ENCODE results near the gene BBX.
"Not testable (repeated sequence)": the region's sequence is repeated elsewhere in the genome, so short reads cannot be mapped to it uniquely, and the experiment has no call there.

Gene BBX

DNA sequence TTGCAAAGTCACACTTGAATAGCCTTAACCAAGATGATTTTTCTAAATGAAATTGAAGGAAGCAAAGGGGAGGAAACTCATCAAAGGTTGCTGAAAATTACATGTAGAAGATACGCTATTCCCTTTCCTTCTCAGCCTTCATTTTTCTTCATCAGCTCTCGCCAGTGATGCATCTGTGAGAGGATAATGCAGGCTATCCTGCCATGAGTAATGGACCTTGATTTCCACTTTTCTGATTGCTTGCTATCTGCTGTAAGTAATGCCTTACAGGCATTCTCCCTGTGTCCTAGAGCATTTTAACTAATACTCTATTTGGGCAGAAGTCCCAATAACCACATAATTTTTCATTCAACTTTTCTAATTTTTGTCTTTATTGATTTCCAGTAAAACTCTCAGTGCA, 162.6 kb downstream of the BBX start:
- no peak for DNase-seq (ENCODE audit: low spot score)

DNA sequence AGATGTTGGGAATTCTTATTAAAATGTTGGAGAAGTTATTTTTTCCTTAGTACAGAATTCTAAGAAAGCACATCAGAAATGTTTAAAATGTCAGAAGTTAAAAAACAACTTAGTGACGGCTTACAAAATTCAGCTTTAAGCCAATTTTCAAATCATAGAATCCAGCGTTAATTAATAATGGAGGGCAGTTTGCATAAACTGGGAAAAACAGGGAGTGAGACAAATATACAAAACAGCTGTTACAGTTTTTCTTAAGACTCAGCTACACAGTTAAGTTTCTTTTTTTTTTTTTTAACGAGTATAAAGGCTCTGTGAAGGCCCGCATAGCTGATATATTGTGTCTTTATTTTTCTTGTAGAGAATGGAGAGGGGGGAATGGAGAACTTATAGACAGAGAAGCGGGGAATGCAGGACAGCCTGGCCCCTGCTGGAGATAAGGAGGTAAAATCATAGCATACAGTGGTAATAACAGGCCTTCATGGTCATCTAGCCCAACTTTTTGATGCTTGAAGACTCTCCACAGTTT, 164.4 kb downstream of the BBX start:
- DNase-seq (ENCODE audit: low spot score) = no peak

DNA sequence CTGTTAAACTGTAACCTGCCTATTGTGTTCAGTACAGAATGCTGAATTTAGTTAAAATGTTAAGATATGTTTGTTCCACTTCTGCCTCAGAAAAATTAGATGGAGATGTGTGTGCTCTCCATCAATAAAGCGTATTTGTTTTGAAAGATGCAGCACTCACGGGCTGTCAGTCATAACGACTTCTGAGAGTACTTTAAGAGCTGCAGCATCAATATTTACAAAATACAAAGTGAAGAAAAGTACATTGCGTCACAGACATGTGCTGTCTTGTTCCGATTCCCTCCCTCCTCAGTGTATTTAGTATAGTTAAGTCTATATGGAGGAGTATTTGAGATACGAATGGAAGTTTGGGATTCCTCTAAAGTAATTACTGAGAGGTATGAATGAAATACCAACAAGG, 166.6 kb downstream of the BBX start:
- DNase-seq (ENCODE audit: low spot score) = no peak

DNA sequence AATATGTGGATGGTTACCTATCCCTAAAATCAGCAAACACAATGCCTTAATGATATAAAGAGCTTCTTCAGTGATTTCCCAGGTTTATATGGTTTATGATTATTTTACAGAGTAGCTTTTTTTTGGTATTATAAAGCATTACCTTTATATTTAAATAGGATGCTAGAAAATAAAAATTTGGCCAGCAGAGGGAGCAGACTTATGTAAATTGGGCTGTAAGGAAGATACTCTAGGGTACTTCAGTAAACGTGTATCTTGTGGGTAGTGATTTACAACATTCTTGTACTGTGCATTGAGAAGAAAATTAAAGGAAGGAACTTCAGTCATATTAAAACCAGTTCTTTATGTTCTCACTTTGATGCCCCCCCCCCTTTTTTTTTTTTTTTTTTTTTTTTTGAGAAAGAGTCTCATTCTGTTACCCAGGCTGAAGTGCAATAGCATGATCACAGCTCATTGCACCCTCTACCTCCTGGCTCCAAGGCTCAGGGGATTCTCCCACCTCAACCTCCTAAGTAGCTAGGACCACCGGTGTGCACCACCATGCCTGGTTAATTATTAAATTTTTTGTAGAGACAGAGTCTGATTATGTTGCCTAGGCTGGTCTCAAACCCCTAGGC, 167.9 kb downstream of the BBX start:
- peak; percentile 38 for DNase-seq (ENCODE audit: low spot score)

DNA sequence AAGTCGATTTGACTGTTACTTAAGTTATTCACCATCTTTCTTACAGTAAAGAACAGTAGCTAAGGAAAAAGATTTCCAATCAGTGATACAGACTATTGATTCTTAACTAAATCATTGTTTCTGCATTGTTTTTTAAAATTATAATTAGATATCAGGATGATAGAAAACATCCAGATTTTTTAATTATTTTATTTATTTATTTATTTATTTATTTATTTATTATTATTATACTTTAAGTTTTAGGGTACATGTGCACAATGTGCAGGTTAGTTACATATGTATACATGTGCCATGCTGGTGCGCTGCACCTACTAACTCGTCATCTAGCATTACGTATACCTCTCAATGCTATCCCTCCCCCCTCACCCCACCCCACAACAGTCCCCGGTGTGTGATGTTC, 169.2 kb downstream of the BBX start:
- not testable (repeated sequence) for DNase-seq (ENCODE audit: low spot score)

DNA sequence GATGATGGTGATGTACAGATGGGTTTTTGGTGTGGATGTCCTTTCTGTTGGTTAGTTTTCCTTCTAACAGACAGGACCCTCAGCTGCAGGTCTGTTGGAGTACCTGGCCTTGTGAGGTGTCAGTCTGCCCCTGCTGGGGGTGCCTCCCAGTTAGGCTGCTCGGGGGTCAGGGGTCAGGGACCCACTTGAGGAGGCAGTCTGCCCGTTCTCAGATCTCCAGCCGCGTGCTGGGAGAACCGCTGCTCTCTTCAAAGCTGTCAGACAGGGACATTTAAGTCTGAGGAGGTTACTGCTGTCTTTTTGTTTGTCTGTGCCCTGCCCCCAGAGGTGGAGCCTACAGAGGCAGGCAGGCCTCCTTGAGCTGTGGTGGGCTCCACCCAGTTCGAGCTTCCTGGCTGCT, 174.6 kb downstream of the BBX start:
- not testable (repeated sequence) for DNase-seq (ENCODE audit: low spot score)

DNA sequence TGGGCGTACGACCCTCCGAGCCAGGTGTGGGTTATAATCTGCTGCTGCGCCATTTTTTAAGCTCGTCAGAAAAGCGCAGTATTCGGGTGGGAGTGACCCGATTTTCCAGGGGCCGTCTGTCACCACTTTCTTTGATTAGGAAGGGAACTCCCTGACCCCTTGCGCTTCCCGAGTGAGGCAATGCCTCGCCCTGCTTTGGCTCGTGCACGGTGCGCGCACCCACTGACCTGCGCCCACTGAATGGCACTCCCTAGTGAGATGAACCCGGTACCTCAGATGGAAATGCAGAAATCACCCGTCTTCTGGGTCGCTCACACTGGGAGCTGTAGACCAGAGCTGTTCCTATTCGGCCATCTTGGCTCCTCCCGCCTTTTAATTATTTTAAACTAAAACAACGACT, 175.1 kb downstream of the BBX start:
- DNase-seq (ENCODE audit: low spot score) = not testable (repeated sequence)

DNA sequence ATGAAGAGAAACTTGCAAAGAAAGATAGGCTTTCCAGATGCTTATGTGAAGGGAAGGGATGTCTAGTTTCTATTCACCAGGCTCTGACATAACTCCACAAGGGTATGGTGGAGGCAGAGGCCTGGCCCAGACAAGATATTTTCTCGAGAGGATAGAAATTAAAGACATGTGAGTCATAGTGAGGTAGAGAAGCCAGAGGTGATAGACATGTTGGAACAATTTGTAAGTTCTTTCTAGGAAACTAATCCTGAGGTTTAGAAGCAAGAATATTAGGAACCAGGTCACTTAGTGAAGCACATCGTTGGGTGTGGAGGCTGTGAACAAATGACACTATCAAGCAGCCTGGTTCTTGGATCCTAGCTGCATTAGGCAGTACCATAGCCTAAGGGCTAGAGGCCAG, 176.9 kb downstream of the BBX start:
- no peak for DNase-seq (ENCODE audit: low spot score)

DNA sequence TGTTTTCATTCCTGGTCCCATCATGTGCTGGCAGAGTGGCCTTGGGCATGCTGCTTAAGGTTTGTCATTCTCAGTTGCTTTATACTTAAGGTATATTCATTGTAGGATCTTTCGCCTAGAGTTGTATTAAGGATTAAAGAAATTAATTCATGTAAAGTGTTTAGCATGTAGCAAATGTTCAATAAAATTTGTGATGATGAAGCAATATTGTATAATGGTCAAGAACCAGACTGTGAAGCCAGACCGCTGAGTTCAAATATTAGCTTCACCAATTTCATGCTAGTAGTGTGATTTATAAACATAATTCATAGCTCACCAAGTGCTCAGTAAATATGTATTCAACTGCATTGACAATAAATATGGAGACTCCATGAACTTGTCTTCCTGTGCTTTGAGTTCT, 178.5 kb downstream of the BBX start:
- no peak for DNase-seq (ENCODE audit: low spot score)

DNA sequence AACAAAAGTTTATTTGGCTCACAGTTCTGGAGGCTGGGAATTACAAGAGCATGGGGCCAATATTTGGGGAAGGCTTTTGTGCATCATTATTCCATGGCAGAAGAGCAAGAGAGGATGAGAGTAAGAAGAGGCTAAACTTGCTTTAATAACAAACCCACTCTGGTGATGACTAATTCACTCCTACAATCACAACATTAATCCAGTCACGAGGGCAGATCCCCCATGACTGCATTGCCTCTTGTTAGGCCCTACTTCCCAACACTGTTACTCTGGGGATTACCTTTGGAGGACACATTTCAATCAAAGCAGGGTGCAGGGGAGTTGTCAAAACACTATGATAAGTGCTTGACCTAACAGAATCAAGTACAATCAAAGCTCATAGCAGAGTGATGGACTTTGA, 181.7 kb downstream of the BBX start:
- DNase-seq (ENCODE audit: low spot score) = no peak

DNA sequence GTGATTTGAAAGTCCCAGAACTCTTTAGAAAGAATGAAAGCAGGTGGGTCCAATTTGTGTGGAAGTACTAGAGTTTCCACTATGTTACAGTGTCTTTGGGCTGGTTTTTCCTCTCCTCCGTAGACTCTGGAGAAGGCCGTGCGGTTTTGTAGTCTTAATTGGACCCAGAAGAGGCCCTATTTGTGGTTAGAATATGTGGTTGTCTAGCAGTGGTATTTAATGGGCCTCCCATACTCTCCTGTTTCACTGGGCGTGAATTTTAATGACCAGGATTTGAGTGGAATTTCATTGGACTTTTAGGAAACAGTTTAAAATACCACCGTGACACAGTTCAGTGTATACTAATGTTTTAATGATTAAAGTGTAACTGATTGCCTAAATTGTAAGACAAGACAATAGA, 182.3 kb downstream of the BBX start:
- DNase-seq (ENCODE audit: low spot score) = no peak

DNA sequence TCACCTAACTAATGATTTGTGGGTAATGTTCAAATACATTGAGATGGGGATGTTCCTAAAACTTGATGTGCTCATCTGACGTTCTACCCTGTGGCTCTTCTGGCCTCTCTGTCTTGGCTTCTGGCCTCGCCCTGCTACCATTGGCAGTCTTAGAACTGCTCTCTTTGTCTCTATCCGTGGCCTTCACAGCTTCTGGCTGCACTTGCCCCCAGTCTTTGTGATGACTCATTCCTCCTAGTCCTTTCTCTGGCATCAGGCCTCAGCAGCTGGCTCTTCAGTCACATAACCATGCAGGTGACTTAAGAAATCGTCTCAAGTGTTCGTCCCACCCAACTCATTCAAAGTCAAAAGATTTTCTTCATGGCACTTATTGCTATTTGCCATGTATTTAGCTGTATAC, 188.1 kb downstream of the BBX start:
- no peak for DNase-seq (ENCODE audit: low spot score)

DNA sequence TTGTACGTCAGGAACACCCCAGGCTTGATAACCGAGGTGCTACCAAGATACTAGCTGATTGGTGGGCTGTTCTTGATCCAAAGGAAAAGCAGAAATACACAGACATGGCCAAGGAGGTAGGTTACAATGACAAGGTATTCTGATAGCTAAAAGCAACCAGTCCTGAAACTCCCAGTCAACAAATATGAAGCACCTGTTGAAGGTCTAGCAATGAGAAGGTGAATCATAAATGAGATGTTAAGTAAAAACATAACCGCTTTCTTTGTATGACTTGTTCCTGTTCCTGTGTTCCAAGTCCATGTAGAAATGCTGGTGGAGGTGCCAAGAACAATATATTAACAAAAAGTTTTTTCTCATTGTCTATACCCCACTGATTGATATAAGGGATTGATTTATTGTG, 194.0 kb downstream of the BBX start:
- no peak for DNase-seq (ENCODE audit: low spot score)

DNA sequence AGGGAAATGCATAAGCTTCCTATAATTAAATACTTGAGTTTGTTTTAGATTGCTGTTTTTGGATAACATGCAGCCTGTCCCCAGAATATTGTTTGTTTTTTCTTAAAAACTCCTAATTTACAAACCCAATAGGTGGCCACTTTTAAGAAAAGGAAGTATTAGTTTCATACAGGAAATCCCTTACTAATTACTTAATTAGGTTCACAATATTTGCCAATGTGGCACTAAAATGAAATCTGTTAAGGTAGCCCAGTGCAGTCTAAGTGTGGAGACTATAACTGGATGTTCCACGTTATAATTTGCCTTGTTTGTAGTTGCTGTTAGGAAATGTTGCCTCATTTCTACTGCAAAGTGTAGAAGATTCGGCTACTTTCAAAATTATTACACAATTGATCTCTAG, 195.8 kb downstream of the BBX start:
- no peak for DNase-seq (ENCODE audit: low spot score)

DNA sequence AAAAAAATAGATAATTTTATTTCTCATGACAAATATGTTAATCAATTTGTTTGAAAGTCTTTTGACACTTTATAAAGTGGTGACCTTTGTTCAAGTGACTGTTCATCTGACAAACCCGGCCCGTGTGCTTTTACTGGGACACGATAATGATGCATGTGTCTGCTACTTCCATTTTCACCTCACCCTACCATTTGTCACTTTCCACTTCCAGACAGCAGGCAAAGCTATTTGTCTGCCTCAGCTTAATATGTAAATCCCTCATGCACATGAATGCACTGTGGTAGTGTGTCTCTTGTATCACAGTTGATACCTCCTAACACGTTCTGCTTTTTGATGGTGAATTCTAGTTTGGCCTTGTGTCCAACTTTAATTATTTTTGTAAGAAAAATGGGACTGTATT, 204.3 kb downstream of the BBX start:
- no peak for DNase-seq (ENCODE audit: low spot score)

DNA sequence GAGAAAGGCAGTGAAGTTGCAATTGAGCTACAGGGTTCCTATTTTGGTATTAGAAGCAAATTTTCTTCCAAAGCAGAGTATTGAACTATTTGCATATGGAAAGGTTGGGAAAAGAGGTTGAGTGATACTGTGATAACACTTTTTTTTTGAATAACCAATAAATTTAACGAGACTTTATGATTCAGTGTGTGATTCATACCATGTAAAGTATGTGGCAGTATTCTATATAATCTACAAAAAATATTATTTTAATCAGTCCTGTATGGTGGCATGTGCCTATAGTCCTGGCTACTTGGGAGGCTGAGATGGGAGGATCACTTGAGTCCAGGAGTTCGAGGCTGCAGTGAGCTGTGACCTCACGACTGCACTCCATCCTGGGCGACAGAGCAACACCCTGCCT, 206.9 kb downstream of the BBX start:
- DNase-seq (ENCODE audit: low spot score) = no peak

DNA sequence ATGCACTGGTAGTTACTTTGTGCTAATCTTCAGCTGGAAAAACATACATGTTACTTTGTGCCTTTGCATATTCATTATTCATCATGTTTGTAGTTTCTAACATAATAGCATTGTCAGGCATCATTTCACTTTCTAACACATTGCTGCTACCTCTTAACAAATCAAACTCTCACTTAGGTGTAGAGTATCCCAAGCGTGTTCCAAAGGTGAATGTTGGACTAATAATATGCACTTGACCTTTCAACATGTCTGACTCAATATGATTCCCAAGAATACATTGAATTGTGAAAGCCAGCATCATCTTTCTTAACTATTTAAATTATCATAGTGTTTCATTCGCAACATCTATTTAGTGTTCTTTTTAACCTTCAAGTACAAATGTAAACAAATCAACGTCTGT, 211.6 kb downstream of the BBX start:
- DNase-seq (ENCODE audit: low spot score) = no peak

DNA sequence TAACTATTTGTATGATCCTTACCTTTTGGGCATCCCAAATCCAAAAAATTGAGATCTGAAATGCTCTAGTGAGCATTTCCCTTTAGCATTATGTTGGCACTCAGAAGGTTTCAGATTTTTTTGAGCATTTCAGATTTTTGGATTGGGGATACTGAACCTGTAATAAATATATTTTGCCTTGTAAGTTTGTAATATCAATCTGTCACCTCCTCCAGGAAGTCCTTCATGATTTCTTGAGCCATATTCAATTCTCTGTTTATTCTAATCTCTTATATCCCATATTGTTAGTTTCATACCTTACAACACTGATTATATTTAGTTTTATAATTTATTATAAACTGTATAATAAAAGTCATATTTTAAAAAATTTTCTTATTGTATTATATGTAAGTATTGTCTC, 215.2 kb downstream of the BBX start:
- no peak for DNase-seq (ENCODE audit: low spot score)

DNA sequence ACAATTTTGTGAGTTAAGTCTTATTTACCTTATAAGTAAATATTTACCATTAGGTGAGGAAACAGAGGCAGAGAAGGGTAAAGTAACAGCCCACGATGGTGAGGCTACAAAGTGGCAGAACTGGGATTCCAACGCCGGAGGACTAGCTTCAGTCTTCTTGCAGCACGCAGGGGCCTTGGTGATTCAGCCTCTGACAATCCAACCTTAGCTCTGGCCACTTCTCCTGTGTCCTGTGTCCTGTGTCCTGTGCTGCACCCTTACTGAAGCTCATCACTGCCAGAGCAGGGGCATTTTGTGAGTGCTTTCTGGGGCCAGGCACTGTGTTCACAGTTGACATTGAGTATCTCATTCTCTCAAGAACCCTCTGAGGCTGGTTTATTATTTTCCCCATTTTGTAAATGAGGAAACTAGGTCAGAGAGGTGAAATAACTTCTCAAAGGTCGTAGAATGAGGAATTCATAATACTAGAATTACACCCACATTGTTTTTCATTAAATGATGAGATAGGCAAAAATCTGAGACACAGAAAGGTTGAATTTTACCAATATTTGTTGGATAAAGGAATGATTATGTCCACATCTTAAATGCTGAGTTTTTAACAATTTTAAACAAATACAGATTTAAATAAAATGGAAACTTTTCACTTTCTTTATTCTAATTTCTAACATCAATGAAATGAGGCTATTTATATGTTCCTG, 215.9 kb downstream of the BBX start:
- DNase-seq (ENCODE audit: low spot score) = no peak

DNA sequence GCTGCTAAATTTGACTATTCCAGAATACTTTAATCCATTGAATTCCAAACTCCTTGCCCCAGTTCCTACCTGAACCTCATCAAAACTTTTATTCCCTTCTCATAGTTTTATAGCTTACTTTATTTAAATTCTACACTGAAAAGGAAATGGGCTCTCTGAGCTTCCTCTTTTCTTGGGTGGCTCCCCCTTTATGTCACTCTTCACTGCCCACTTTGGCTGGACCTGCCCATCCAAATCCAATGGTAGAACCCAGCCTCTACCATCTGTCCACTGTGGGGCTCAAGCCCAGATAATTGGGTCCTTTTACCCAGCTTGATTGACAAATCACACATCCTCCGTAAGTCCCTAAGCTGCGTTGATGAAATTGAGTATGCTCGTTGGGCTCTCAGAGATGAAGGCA, 216.5 kb downstream of the BBX start:
- peak; percentile 4 for DNase-seq (ENCODE audit: low spot score)

DNA sequence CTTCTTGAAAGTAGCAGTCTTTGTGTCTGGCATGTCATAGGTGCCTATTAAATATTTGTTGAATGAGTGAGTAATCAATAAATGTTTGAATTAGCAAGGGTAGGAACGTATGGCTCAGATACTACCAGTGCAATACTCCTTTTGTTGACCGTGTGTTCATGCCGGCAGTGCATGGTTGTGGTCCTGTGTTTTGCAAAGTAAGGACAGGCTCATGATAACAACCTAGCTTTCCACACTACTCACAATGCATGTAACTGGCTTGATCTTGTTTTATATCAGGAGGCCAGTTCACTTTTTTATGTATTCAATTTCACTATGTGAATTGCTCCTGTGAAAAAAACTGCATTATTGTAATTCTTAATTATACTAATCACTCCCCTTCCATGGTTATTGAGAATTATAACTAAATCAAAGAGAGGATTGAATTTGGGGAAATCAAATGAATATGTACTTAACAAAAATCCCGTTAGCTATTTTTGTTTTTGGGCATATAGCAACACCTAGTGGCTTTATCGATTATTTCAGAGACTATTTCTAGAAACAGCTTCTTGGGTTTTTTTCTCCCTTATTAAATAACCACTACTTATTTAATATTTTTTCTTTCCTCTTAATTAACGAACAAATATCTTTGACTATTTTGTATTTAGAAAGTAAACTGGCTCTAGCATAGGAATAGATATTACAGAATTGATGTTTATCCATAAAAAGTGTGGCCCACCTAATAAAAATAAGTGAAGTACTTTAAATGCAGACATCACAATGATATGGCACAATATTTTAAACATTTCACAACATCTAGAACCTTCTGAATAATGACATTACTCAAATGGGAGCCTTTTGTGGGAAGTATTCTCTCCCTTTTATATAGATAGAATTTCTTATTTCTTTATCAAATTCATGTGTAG, 218.5 kb downstream of the BBX start:
- DNase-seq (ENCODE audit: low spot score) = no peak

DNA sequence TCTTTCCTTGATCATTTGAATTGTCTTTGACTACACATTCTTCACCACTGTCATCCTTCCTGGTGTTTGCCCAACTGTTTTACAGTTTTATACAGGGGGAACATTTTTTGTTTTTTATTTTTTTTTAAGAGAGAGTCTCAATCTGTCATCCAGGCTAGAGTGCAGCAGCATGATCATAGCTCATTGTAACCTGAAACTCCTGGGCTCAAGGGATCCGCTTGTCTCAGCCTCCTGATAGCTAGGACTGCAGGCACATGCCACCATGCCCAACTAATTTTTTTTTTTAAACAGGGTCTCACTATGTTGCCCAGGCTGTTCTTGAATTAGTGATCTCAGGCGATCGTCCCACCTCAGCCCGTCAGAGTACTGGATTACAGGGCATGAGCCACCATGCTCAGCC, 222.6 kb downstream of the BBX start:
- DNase-seq (ENCODE audit: low spot score) = no peak
